Bronchial epithelial cell (primary cell): Measurements from ENCODE around the gene PLPP3. TPM values are rescaled to one million over a fixed set of nuclear protein-coding genes. Genes with fewer than 3 reads are reported as not detected.

ENCODE experiments used
- DNase-seq: peaks from one replicate; pipeline ENCODE4 v3.0.0-alpha.2; 2010; ENCODE audit warnings: low read depth
- FAIRE-seq: peaks from 2 replicates; lab custom pipeline; 2011; peaks lifted over from hg19 to GRCh38; lab: Jason Lieb, UNC
- H3K27me3 ChIP-seq: 2 replicates; pipeline ENCODE4 v1.5.1; 2011; ENCODE audit warnings: low read length; ENCODE audit not compliant: control insufficient read depth, insufficient read depth
- H3K36me3 ChIP-seq: 2 replicates; pipeline ENCODE4 v1.5.1; 2011; ENCODE audit warnings: low read length; ENCODE audit not compliant: control insufficient read depth, insufficient read depth
- H3K4me3 ChIP-seq: 2 replicates; pipeline ENCODE4 v1.5.1; 2011; ENCODE audit warnings: mild to moderate bottlenecking, low read depth, low read length, control low read depth
- CTCF ChIP-seq: IDR thresholded peaks from 2 replicates; pipeline ENCODE4 v1.5.1; 2011; ENCODE audit warnings: mild to moderate bottlenecking, moderate library complexity, low read length, control low read depth, inconsistent platforms; ENCODE audit not compliant: insufficient read depth, severe bottlenecking
- total RNA-seq: library from RNA; depleted of rRNA; stranded (reverse); fragments of >200 nt; gene quantifications from 2 replicates; pipeline ENCODE4 v1.2.1, GENCODE V29; 2014

Gene PLPP3
- total RNA-seq, 1 donor from 2014 or later, result 3.4 TPM

- no peaks in the 10 kb centered on the region for H3K36me3 ChIP-seq
- FAIRE-seq (no peak), DNase-seq (no peak)
- no peak overlapping the region for H3K4me3 ChIP-seq
- TF ChIP-seq CTCF, result no peak
- H3K27me3 ChIP-seq, result no peaks in the 10 kb centered on the region
Observed at GRCh38 chr1:56538532-56538931, 40.8 kb downstream of the PLPP3 start.

GRCh38 chr1:56537660-56538059 lies 41.7 kb downstream of the PLPP3 start:
- no peaks in the 10 kb centered on the region for H3K27me3 ChIP-seq
- FAIRE-seq (no peak), DNase-seq (no peak)
- TF ChIP-seq CTCF, result no peak
- H3K36me3 ChIP-seq, result no peaks in the 10 kb centered on the region
- H3K4me3 ChIP-seq, result no peak overlapping the region

DNA sequence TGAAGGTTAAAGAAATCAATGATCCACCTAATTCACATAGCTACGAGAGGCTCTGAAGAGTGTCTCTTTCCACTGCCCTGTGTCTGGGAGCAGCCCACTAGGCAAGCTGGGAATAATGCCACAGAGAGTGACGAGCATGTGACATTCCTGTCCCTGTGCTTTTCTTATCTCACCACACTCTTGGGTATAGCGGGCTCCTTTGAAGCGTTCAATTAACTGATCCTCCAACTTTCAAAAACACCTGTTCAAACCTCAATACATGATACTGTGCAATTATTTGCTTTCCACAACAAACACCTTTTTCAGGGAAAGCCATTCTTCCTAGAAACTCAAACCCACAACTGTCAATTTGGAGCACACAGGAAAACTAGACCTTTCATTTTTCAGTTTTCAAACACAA lies 43.4 kb downstream of the PLPP3 start:
- no peak for FAIRE-seq
- no peak for TF ChIP-seq CTCF
- Histone ChIP-seq H3K4me3 (no peak overlapping the region), H3K36me3 (no peaks in the 10 kb centered on the region), H3K27me3 (no peaks in the 10 kb centered on the region)
- DNase-seq, result no peak

DNA sequence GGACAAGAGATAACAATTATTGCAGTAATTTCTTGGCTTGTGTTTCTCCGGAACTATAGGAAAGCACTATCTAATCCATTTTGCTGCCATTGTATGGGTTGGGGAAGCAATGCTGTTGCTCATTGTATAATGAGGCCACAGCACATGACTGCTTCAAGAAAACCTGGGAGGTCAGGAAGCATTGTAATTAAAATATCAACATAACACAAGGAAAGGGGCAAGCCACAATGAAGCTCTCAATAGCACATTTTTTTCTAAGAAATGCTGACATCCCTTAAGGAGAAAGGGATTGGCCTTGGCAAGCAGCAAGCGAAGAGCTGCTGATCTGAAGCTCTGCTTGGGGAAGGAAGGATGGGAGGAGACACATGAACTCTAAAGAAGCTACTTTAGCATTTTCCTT lies 44.0 kb downstream of the PLPP3 start:
- DNase-seq (no peak), FAIRE-seq (no peak)
- no peaks in the 10 kb centered on the region for H3K27me3 ChIP-seq
- no peaks in the 10 kb centered on the region for H3K36me3 ChIP-seq
- H3K4me3 ChIP-seq, result no peak overlapping the region
- no peak for TF ChIP-seq CTCF

GRCh38 chr1:56534130-56534651 lies 45.2 kb downstream of the PLPP3 start:
- H3K27me3 ChIP-seq, result no peaks in the 10 kb centered on the region
- no peak for TF ChIP-seq CTCF
- no peak for FAIRE-seq

DNA sequence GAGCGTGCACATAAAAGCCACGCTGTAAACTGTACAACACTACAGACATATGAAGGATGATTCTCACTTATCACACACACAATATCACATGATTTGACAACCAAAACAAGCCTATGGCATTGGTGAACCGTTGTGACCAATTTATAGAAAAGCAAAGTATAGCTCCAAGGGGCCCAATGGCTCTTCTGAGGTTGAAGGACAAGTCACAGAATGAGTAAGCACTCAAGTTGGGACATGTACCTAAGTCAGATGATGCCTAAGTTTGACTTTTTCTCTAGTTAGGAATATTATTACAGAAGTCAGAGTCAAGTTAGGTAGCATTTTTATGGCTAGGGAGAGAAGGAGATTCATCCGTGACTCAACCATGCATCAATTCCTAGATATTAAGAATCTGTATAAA lies 45.7 kb downstream of the PLPP3 start:
- Histone ChIP-seq H3K27me3 (no peaks in the 10 kb centered on the region), H3K36me3 (no peaks in the 10 kb centered on the region), H3K4me3 (no peak overlapping the region)
- peak; percentile 95 for DNase-seq
- no peak for TF ChIP-seq CTCF
- no peak for FAIRE-seq

More at GRCh38 chr1:56534130-56534651, 45.2 kb downstream of the PLPP3 start:
- Histone ChIP-seq H3K4me3 (no peak overlapping the region), H3K36me3 (no peaks in the 10 kb centered on the region)
- no peak for DNase-seq
